Islet of Langerhans (tissue), 1 donor: ENCODE results near the gene RBMS1.

Source experiments
- FAIRE-seq: peaks from one replicate; lab custom pipeline; 2011; peaks lifted over from hg19 to GRCh38; lab: Jason Lieb, UNC

RBMS1 gene, protein sequence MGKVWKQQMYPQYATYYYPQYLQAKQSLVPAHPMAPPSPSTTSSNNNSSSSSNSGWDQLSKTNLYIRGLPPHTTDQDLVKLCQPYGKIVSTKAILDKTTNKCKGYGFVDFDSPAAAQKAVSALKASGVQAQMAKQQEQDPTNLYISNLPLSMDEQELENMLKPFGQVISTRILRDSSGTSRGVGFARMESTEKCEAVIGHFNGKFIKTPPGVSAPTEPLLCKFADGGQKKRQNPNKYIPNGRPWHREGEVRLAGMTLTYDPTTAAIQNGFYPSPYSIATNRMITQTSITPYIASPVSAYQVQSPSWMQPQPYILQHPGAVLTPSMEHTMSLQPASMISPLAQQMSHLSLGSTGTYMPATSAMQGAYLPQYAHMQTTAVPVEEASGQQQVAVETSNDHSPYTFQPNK

DNA sequence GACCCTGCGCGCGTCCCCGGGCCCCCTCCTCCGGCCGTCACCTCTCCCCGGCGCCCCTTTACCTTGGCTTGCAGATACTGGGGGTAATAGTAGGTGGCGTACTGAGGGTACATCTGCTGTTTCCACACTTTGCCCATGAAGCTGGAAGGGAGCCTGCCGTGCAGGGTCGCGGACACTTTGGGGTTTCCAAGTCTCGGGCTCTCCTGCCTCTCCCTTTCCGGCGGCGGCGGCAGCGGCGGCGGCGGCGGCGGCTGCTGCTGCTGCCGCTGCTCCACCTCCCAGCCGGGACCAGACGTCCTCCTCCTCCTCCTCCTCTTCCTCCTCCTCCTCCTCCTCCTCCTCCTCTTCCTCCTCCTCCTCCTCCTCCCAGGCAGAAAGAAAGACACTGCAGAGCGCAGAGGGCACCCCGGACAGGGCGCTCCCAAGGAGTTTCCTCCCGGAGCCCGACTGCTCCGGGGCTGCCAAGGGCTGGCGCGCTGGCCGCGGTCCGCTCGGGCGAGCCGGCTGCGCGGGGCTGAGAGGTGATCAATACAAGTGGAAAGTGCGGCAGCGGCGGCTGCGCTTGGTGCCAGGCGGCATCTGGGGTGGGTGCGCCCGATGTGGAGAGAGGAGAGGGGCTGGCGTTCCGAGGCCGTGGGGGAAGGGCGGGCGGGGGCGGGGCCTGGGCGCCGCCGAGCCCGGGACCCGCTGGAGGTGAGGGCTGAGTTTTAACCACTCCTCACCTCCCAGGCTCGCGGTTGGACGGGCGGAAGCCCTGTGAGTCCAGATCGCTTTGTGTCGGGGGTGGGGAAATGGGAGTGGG lies at the start of gene RBMS1:
TSS of gene RBMS1 (minus strand) at position 581 of the 802 bp plus-strand sequence. CDS start at position 137, 444 bp downstream.
- FAIRE-seq: no peak

DNA sequence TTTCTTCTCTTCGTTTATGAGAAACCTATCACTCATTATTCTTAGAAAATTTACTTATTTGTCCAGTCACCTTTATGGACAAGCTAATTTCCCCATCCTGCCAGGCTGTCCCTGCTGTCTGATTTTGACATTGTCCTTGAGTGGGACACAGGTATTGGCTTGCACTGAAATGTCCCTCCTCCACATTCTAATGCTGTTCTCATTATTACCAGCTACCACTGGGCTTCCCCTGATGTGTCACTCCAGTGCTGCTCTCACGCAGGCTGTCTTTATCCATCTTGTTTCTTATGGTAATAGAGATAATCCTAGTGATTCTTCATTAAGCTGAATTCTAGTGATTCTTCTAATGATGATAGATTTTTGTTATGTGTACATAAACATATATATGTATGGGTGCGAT lies 48.1 kb upstream of the RBMS1 start:
- FAIRE-seq: no peak

DNA sequence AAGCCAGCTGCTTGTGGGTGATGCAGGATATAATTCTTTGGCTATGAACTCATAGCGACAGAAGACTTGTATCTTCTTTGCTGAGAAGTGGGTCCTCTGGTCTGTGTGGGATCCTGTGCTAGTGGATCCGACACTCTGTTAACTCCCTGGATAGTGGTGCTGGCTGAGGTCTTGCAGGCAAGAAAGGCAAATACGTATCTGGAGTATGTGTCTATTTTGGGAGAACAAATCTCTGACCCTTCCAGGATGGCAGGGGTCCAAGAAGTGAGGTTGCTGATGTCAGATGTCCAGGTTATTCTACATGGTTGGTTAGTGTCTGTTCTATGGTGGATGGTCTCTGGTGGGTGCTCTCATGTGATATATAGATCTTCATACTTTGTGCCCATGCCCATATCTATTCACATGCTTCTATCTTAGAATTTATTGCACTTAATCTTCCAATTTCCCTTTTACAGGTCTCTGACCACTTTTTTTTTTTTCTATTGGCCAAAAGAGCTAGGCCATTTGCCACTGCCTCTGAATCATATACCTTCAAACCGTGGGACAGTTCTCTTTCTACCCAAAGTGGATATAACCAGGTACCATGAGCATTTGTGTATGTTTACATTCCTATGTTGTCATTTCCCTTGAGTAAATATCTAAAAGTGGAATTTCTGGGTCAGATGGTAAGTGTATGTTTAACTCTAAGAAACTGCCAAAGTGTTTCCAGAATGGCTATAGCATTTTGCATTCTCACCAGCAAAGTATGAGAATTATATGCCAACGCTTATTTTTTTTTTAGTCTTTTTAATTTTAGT lies 45.1 kb upstream of the RBMS1 start:
- FAIRE-seq: no peak

DNA sequence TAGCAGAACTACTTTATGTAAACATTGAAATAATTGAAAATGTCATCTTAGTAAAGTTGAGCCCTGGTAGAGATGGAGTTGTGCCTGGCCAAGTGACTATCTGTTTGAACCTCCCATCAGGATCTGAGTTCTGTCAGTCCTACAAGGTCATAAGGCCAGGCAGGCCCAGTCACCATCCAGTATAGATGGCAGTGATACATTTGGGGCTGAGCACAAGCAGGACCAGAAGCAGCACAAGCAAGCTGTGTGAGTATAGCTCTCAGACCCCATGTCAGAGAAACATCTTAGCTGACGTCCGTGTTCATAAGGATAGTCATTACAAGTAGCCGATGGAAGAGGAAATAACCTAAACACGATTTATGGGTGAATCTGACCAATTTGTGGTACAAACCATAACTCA lies 44.5 kb upstream of the RBMS1 start:
- no peak for FAIRE-seq

DNA sequence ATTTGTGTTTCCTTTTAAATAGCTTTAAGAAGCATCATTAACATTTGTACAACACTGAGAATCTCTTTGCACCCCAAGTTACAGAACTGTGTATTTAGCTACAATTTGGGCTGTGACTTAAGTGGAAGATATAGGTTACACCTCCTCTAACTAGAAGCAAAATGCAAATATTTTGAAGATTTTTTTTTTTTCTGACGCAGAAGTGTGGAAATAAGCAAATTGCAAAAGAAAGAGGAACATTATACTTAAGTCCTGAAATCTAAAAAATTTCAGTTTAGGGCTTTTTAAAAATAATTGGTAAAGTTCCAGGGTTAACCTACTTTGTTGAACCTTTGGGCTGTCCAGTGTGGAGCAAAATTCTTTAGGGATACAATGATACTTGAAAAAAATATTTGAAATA lies 41.4 kb upstream of the RBMS1 start:
- FAIRE-seq: no peak

DNA sequence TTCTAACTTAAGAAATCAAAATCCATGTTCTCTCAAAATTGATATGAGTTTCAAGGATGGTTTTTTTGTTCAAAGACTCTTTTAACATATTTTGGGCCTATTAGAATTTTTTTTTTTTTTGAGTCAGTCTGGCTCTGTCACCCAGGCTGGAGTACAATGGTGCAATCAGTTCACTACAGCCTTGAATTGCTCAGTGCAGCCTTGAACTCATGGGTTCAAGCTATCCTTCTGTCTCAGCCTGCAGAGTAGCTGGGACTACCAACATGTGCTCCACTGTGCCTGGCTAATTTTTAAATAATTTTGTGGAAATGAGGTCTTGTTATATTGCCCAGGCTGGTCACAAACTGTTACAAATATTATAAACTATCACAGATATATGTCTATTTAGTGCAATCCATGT lies 40.6 kb upstream of the RBMS1 start:
- no peak for FAIRE-seq

DNA sequence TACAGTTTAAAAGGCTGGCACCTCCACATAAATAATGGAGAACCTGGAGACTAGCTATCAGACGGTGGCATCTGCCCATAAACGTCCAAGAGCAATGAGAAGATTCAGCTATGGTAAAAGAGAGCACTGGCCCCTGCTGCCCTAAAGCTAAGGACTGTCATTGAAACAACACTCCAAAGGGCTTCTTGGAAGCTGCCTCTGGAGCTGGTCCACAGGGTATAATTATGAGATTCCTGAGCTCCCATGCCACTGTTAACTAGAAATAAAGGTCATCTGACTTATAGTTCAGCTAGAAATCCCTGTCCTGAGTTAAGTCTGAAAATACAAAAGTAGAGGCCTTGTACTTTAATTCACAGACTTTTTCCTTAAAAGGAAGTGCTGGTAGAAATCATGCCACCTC lies 39.9 kb upstream of the RBMS1 start:
- no peak for FAIRE-seq

DNA sequence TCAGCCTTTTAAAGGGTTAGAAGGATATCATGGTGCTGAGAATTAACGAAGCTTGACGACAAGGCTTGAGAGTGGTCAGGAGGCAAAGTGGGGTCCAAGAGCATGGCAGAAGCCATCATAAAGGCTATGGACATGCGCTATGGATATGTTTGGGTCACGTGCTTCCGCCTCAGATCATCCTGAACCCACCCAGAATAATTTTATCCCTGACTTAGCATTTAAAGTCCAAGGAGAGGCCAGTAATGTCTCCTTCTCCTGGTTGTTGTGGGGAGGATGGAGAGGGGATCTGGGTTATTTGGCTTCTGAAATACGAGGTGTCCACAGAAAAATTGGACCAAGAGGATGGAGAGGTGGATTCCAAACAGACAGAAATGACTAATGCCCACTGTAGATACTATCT lies 38.8 kb upstream of the RBMS1 start:
- FAIRE-seq: no peak

DNA sequence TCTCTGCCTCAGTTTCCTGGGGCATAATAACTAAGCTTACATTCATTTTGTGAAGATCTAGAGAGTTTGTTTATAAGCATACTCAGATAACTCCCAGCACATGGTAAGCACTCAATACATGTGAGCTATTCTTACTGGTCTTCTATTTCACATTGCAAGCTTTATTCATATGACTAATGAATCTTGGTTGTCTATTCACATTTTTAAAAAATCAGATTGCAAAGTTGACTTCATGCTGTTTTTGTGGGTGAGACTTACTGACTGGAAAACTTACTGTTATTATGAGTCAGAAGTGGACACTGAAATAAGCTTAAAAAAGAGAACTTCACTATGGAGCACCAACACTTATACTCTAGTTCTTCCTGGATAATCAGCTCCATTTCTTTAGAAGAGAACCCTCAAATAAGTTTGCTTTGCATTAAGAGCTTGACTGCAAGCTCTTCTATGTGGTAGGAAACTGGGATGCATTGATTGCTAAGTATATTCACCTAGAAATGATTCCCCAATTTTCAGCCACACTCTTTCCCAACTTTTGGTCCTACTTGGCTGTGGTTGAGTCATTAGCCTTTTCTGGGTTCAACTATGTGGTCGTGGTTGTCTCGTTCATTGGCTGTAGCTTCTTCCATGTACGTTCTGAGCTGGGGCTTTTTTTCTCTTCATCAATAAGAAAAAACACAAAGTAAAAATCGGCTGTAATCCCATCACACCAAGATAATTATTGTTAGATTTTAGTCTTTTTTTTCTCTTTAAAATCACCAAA lies 29.5 kb upstream of the RBMS1 start:
- FAIRE-seq: no peak

DNA sequence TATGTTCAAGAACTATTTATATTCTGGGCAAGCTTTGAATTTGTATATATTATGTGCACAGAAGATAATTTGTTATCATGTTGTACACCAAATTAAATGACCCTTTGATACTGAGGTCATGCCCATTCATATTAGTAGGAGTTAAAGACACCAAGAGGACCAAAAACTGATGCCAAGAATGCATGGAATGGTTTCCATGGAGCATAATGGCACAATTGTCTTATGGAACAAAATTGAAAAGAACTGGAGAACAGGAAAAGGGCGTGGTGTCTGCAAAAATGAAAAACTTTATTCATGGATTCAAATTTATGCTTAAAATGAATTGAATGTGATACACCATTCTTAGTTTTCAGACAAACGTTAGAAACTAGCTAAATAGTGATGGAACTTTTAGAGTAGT lies 24.1 kb upstream of the RBMS1 start:
- no peak for FAIRE-seq

DNA sequence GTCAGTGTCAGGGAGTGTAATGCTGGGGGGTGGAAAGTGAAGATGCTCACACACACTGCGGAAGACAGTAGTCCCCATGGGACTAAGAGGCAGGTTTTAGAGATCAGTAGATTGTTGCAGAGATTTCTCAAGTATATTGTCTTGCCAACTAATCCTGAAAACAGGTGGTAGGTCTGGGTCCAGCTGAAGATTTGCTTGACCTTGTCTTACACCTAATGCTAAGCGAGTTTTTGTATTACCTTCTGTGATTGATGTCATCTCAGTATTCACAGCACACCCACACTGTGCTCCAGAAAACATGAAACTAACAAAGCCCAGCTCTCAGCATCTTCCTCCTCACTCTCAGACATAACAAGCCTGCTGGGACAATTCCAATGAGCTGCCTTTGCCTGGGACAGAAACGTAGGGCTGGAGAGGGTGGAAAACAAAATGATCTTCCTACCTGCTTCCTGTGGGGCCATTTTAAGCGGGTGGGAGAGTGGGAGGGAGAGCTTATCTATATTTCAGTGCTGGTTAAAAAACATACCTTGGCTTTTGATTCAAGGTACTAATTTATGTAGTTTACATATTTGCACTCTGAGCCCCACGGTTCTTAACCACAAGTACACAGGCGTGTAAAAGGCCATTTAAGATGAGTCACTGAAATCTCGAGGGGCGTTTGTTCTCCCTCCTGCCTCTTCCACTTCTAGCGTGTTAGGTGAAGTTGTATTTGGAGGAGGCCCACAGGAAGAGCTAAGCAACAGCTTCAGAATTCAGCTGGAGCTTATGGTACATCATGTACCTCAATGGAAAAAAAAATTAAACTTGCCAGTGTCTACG lies 23.1 kb upstream of the RBMS1 start:
- FAIRE-seq: no peak

DNA sequence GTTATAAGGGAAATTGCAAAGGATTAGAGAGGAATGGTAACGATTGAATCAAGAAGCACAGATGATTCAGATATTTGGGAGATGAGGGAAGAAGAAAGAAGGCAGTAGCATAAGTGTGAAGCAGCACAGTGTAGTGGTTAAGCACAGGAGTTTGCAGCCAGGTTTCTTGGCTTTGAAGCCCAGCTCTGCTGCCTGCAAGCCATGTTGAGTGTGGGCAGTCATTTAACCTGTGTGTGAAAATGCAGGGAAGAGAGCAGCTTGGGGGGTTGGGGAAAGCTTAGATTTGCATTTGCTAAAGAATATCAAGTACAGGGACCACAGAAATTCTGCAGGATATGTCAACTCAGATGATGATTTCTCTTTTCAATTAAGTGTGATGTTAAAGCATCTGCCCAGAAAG lies 21.5 kb upstream of the RBMS1 start:
- FAIRE-seq: no peak

DNA sequence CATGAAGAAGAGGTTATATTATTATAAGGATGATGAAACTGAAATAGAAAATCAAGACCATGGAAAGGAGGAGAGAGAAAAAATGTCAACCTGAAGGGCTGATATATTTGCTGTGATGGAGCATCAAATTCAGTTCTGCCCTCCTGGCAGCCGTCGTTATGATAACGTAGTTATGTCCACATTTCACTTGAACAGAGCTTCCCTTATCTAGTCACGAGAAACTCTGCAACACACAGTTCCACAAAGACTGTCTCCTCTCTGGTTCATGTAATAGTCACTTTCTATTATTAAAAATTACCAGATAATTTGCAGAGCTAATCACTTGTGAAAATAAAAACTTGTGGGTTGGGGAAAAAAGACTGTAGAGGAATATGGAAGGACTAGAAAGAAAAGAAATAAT lies 19.5 kb upstream of the RBMS1 start:
- no peak for FAIRE-seq

DNA sequence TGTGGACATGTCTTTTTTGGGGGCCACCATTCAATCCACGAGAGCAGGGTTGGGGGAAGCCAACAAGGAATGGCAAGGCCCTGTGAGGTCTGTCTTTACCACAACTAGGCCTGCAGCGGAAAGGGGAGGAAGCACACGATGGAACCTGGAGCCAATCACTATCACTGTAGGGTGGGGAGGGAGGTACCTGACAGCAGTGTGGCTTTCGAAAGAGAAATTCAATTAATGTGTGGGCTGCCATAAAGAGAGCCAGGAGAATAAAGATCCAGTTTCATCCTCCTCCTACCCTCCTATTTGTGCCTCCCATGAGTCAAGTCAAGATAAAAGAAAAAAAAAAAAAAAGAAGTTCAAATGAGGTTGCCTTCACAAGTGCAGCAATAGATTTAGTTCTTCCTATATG lies 18.9 kb upstream of the RBMS1 start:
- FAIRE-seq: no peak

DNA sequence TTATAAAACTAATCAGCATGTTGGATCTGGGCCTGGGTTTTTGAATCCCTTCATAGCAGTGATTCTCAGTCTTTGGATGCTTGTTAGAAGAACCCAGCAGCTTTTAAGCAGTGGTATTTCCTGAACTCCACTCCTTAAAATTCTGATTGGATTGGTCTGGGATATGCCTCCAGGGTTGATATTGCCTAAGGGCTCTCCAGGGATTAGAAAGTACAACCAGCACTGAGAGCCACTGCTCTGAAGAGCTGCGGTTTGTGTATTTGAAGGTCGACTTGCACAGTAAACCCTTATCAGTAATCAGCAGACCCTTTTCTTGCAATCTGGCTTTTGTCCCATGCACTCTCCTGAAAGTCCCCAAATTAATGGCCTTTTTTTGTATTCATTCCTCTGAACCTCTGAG lies 17.0 kb upstream of the RBMS1 start:
- no peak for FAIRE-seq

DNA sequence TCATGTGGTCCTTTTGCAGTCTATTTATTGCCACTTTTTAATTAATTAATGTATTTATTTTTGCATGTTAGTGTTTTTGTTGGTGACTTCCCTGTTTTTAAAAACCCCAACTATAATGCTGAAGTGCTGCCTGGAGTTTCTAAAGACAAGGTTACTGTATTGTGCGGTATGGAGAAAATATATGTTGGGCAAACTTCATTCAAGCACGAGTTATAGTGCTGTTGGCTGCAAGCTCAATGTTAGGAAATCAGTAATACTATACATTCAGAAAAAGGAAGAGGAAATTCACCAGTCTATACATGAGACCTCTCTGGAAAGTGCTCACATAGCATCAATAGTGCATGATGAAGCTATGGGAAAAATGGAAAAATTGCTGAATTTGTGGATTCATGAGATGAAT lies 15.4 kb upstream of the RBMS1 start:
- no peak for FAIRE-seq

DNA sequence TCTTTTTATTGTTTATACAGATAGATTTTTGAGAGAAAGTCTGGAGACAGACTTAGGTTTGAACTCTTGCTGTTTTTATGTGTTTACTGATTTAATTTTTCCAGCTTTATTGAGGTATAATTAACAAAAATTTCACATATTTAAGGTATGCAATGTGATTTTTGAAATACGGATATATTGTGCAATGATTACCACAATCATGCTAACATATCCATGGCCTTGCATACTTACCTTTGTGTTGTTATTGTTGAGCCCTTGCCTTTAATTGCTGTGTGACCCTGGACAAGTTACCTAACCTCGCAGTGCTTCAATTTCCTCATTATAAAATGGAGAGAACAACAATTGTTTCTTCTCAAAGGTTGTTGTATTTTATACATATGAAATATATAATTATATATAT lies 13.9 kb upstream of the RBMS1 start:
- FAIRE-seq: no peak

DNA sequence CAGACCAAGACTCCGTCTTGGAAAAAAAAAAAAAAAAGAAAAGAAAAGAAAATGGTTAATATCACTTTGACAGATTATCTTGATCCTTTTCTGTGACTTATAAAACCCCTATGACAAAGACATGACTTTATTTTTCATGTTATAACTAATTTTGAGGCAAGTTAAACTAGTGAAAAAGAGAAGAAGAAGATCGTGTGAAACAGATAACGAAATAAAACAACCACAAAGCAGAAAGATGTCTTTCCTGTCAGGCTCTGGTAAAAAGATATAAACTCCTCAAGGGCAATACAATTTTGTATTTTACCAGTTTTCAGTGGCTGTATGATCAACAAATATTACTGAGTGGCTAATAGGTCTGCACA lies 13.4 kb upstream of the RBMS1 start:
- FAIRE-seq: no peak

DNA sequence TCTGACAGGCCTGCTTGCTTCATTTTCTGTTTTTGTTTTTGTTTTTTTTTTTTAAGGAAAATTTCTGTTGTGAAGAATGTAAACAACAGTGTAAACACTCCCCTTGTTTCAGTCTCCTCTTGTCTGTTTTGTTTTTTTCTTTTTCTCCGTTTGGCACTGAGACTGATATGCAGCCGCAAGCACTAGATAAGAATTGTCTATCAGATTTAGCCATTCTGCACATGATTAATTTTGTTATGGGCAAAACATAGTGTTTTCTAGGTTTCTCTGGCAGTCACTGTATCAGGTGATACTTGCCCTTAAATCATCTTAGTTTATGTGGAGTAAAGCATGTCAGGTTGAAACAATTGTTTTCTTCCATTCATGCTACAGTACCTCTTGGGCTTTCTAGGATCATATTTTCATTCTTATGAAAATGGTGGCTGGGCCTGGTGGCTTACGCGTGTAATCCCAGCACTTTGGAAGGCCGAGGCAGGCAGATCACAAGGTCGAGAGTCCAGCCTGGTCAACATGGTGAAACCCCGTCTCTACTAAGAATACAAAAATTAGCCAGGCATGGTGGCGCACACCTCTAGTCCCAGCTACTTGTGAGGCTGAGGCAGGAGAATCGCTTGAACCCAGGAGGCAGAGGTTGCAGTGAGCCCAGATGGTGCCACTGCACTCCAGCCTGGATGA lies 12.9 kb upstream of the RBMS1 start:
- no peak for FAIRE-seq

DNA sequence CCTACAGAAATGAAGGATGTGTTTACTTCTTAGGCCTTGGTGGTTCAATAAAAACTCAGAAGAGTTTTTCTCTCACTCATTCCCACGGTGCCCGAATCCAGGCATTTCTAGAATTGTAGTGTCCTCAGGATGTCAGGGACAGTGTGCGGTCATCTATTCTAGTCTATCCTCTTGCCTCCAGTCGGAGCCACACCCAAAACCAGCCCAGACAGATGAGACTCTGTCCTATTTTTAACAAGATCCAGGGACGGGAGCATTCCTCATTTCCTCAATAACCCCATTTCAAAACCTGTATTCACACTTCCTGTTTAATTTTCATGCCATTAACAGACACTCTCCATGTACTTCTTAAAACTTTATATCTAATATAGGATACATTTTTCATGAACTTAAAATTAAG lies 11.6 kb upstream of the RBMS1 start:
- no peak for FAIRE-seq

DNA sequence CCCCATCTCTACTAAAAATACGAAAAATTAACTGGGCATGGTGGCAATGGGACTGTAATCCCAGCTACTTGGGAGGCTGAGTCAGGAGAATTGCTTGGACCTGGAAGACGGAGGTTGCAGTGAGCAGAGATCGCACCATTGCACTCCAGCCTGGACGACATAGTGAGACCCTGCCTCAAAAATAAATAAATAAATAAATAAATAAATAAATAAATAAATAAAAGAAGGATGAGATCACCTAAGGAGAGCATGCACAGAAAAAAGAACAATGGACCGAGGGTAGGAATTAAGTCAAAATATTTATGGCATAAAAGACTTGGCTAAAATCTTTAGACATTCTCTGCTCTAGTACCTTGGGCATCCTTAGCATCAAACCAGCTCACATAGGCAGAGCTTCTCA lies 8.9 kb upstream of the RBMS1 start:
- no peak for FAIRE-seq
